Thyroid gland (tissue), 4 donors: ENCODE measurements around the gene TMEM61.

ENCODE experiments used
- POLR2A ChIP-seq, 2 donors: fragments of 450-650 bp; IDR thresholded peaks; one replicate each; pipeline ENCODE4 v1.6.1; 2017; ENCODE audit warnings: antibody characterized with exemption in 2 of 2, mild to moderate bottlenecking in 2 of 2, moderate library complexity in 1 of 2
- TF ChIP-seq, protein P1 (sequence below), 6 experiments: fragments of 200-600 bp in 3 of 6; fragments of 450-650 bp in 3 of 6; sonication (generic) in 3 of 6; IDR thresholded peaks; one replicate each; pipeline ENCODE4 v1.5.1; 2016 to 2019; ENCODE audit warnings: antibody characterized with exemption in 6 of 6, mild to moderate bottlenecking in 2 of 6, inconsistent platforms in 1 of 6, moderate library complexity in 1 of 6

DNA sequence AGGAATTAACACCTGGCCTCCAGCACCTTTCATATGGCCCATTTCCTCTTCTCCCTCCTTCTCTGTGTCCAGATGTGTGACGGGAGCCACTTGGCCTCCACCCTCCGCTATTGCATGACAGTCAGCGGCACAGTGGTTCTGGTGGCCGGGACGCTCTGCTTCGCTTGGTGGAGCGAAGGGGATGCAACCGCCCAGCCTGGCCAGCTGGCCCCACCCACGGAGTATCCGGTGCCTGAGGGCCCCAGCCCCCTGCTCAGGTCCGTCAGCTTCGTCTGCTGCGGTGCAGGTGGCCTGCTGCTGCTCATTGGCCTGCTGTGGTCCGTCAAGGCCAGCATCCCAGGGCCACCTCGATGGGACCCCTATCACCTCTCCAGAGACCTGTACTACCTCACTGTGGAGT is 5.6 kb downstream of the TMEM61 start:
- TF ChIP-seq POLR2A (IDR thresholded peaks at IDR 0.05), result no peak
- TF ChIP-seq, protein P1, sequence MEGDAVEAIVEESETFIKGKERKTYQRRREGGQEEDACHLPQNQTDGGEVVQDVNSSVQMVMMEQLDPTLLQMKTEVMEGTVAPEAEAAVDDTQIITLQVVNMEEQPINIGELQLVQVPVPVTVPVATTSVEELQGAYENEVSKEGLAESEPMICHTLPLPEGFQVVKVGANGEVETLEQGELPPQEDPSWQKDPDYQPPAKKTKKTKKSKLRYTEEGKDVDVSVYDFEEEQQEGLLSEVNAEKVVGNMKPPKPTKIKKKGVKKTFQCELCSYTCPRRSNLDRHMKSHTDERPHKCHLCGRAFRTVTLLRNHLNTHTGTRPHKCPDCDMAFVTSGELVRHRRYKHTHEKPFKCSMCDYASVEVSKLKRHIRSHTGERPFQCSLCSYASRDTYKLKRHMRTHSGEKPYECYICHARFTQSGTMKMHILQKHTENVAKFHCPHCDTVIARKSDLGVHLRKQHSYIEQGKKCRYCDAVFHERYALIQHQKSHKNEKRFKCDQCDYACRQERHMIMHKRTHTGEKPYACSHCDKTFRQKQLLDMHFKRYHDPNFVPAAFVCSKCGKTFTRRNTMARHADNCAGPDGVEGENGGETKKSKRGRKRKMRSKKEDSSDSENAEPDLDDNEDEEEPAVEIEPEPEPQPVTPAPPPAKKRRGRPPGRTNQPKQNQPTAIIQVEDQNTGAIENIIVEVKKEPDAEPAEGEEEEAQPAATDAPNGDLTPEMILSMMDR (IDR thresholded peaks at IDR 0.05), result no peak
